Heart right ventricle (tissue), 16 donors: Measurements from ENCODE around the gene GRM8. TPM values are rescaled to one million over a fixed set of nuclear protein-coding genes. Genes with fewer than 3 reads are reported as not detected.

ENCODE experiments used
- ATAC-seq, 8 donors: fragments of 200-7000 bp; cut with Tn5 transposase; one replicate each; pipeline ENCODE4 v1.9.1; 2020; ENCODE audit warnings: mild to moderate bottlenecking in 8 of 8, moderate library complexity in 8 of 8, moderate number of reproducible peaks in 1 of 8
- DNase-seq, 2 donors: peaks; one replicate each; pipeline ENCODE4 v3.0.0-alpha.2; 2020
- H3K27ac ChIP-seq, 10 donors: fragments of 200-600 bp; sonication (generic) in 2 of 10; one replicate each; pipeline versions ENCODE4 v1.5.0 to v1.8.0; 2020 to 2022; ENCODE audit warnings: mild to moderate bottlenecking in 3 of 10
- H3K27me3 ChIP-seq, 7 donors: fragments of 200-600 bp; one replicate each; pipeline ENCODE4 v1.8.0; 2021 to 2022; ENCODE audit warnings: mild to moderate bottlenecking in 2 of 7
- H3K36me3 ChIP-seq, 9 donors: fragments of 200-600 bp; sonication (generic) in 1 of 9; one replicate each; pipeline versions ENCODE4 v1.5.0 to v1.8.0; 2020 to 2022; ENCODE audit warnings: mild to moderate bottlenecking in 2 of 9
- H3K4me1 ChIP-seq, 9 donors: fragments of 200-600 bp; sonication (generic) in 1 of 9; one replicate each; pipeline versions ENCODE4 v1.5.0 to v1.8.0; 2020 to 2022; ENCODE audit warnings: mild to moderate bottlenecking in 4 of 9
- H3K4me3 ChIP-seq, 10 donors: fragments of 200-600 bp; sonication (generic) in 2 of 10; one replicate each; pipeline versions ENCODE4 v1.5.0 to v1.8.0; 2020 to 2022; ENCODE audit warnings: mild to moderate bottlenecking in 7 of 10, moderate library complexity in 2 of 10
- H3K9me3 ChIP-seq, 11 donors: fragments of 200-600 bp in 10 of 11; sonication (generic) in 2 of 11; one replicate each; pipeline versions ENCODE4 v1.5.0 to v1.8.0; 2013 to 2022; ENCODE audit warnings: mild to moderate bottlenecking in 2 of 11, control low read depth in 1 of 11, moderate library complexity in 1 of 11
- WGBS, 2 donors: extraction: QIAGEN DNeasy Blood & Tissue Kit; methylation state at CpG; one replicate each; pipeline ENCODE4 v1.1.7; 2013; ENCODE audit warnings: inconsistent platforms in 1 of 2; 5-methylcytosine and 5-hydroxymethylcytosine counted together
- intact Hi-C, 10 donors: fragments of 100-400 bp; cut with DNase I; formaldehyde crosslinking; loops; one replicate each; pipeline versions ENCODE4 v1.11.1 to v1.14.2; 2022
- polyA plus RNA-seq, 2 donors: library from polyadenylated mRNA; stranded (reverse); fragments of 200-250 nt; gene quantifications; one replicate each; pipeline ENCODE4 v1.2.3, GENCODE V29; 2013
- total RNA-seq, 10 donors: library from RNA; stranded (reverse); fragmentation: NEBNext Ultra II Directional in 3 of 10; extraction: Animal tissue kit (Norgen Biotek cat#: 25700) in 3 of 10; gene quantifications; one replicate each; pipeline versions ENCODE4 v1.2.1 to v1.2.4, GENCODE V29; 2021 to 2023
- TF ChIP-seq, protein P1 (sequence below), 9 donors: fragments of 200-600 bp; sonication (generic) in 2 of 9; IDR thresholded peaks; one replicate each; pipeline versions ENCODE4 v1.5.0 to v1.8.0; 2021 to 2022; ENCODE audit warnings: antibody characterized with exemption in 9 of 9, mild to moderate bottlenecking in 5 of 9, moderate library complexity in 1 of 9
- donor health status: Arrhythmogenic right ventricular cardiomyopathy.
- donor health status: ischemic (EF 13 %, LVEDD 7.1; RV severe dilation, severe dysfunction).
- donor health status: healthy with polysubstance abuse.
- donor health status: DM: no; HTN: yes; CAD: no.
- donor health status: DM: no; HTN: no; CAD: no.
- donor health status: ischemic (EF 25% LVEDD 6.9; RV normal size, moderate dysfunction).
- donor health status: ischemic (EF 25% LVEDD 5.7; RV mildly dilated, moderate dysfunction).
- donor health status: healthy.
- donor health status: DM: yes; HTN: yes; CAD: no.
- donor health status: Ischemic cardiomyopathy.
- donor health status: ischemic (EF 35%, LVEDD 5.7; RV mildly dilated, moderate dysfunction).
- donor health status: nonischemic (EF 11% LVEDD 7.7; RV severe dilation, severe dysfunction).
- donor health status: DM: yes; HTN: yes; CAD: no.
- donor health status: PGD.
- donor health status: ischemic (EF 29% LVEDD 5.4; RV normal size, mild dysfunction).
- donor health status: nonischemic (EF 23%, LVEDD 6.1; RV moderate dilation, normal function).

GRM8 gene
- total and polyA plus RNA-seq, 12 donors = 0.13 to 0.68 (median 0.34) TPM; not detected in 5

- Histone ChIP-seq H3K4me3 (no peak overlapping the region), H3K9me3 (no peaks in the 10 kb centered on the region), H3K27me3 (peaks cover 0 to 15% (median 1%) of the 10 kb centered on the region in 7 donors), H3K36me3 (no peaks in the 10 kb centered on the region), H3K27ac (no peak overlapping the region), H3K4me1 (no peaks in the 10 kb centered on the region)
- 46 to 51% methylated on average over 4 of the region's 4 CpGs for WGBS, 2 donors
- TF ChIP-seq, protein P1, sequence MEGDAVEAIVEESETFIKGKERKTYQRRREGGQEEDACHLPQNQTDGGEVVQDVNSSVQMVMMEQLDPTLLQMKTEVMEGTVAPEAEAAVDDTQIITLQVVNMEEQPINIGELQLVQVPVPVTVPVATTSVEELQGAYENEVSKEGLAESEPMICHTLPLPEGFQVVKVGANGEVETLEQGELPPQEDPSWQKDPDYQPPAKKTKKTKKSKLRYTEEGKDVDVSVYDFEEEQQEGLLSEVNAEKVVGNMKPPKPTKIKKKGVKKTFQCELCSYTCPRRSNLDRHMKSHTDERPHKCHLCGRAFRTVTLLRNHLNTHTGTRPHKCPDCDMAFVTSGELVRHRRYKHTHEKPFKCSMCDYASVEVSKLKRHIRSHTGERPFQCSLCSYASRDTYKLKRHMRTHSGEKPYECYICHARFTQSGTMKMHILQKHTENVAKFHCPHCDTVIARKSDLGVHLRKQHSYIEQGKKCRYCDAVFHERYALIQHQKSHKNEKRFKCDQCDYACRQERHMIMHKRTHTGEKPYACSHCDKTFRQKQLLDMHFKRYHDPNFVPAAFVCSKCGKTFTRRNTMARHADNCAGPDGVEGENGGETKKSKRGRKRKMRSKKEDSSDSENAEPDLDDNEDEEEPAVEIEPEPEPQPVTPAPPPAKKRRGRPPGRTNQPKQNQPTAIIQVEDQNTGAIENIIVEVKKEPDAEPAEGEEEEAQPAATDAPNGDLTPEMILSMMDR (IDR thresholded peaks at IDR 0.05) = no peak
- intact Hi-C loops = no loop called here
- no peak for ATAC-seq
- no peak for DNase-seq
Measured at GRCh38 chr7:127214956-127215718, 37.6 kb downstream of the GRM8 start.

DNA sequence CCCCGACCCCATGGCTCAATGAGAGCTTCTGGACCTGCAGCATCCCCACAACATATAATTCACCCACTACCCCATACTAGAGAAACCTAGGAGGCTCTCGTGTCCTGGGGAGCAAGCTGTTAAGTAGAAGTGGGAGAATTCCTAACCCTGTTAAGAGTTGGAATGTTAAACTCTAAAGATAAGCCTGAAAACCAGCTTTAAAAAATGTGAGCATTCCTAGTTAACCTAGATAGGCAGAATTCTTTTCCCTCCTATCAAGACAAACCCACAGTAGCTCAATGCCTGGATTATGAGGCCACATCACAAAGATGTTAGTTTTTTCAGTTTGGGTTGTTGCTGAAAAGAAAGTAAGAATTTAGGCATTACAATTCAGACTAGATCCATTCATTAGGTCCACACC lies 42.9 kb downstream of the GRM8 start:
- Histone ChIP-seq H3K4me3 (no peak overlapping the region), H3K4me1 (no peaks in the 10 kb centered on the region), H3K36me3 (no peaks in the 10 kb centered on the region), H3K27me3 (peaks cover 0 to 17% (median 0%) of the 10 kb centered on the region in 7 donors), H3K27ac (no peak overlapping the region), H3K9me3 (no peaks in the 10 kb centered on the region)
- WGBS, 2 donors = 40% methylated on average over 2 of the region's 2 CpGs
- no peak for DNase-seq
- ATAC-seq = no peak
- intact Hi-C loops = no loop called here
- TF ChIP-seq, protein P1 (IDR thresholded peaks at IDR 0.05) = no peak

- Histone ChIP-seq H3K4me3 (no peak overlapping the region), H3K36me3 (no peaks in the 10 kb centered on the region), H3K27me3 (peaks cover 0 to 17% (median 0%) of the 10 kb centered on the region in 7 donors), H3K4me1 (no peaks in the 10 kb centered on the region), H3K9me3 (no peaks in the 10 kb centered on the region), H3K27ac (no peak overlapping the region)
- TF ChIP-seq, protein P1 (IDR thresholded peaks at IDR 0.05) = no peak
- WGBS, 2 donors = 57 to 74% methylated on average over 3 of the region's 3 CpGs
- DNase-seq = no peak
- intact Hi-C loops = no loop called here
- ATAC-seq = peak in 1 of 8 donors; percentile 66
Measured at GRCh38 chr7:127208860-127209259, 43.9 kb downstream of the GRM8 start.

- Histone ChIP-seq H3K4me3 (no peak overlapping the region), H3K4me1 (no peaks in the 10 kb centered on the region), H3K27ac (no peak overlapping the region), H3K36me3 (no peaks in the 10 kb centered on the region), H3K27me3 (peaks cover 0 to 17% (median 0%) of the 10 kb centered on the region in 7 donors), H3K9me3 (no peaks in the 10 kb centered on the region)
- DNase-seq (no peak), ATAC-seq (no peak)
- WGBS, 2 donors = 65 to 73% methylated on average over 3 of the region's 3 CpGs
- TF ChIP-seq, protein P1 (IDR thresholded peaks at IDR 0.05) = no peak
- intact Hi-C loops = no loop called here
Measured at GRCh38 chr7:127208351-127208750, 44.4 kb downstream of the GRM8 start.
